GM23248 (cell line): ENCODE data around the gene AQR. TPM values are rescaled to one million over a fixed set of nuclear protein-coding genes. Genes with fewer than 3 reads are reported as not detected.
A peak's percentile ranks its signal among the peaks of the same experiment; 100 is the strongest.

ENCODE experiments used
- DNase-seq: peaks from one replicate; pipeline ENCODE4 v3.0.0-alpha.2; 2015
- H2AFZ ChIP-seq: fragments of 200-600 bp; sonication (generic); 2 replicates; pipeline ENCODE4 v1.6.1; 2016; ENCODE audit warnings: antibody characterized with exemption
- H3F3A ChIP-seq: fragments of 200-600 bp; sonication (generic); 2 replicates; pipeline ENCODE4 v1.6.1; 2016; ENCODE audit warnings: mild to moderate bottlenecking, antibody characterized with exemption, mixed run types; ENCODE audit not compliant: insufficient read depth
- H3K27ac ChIP-seq: fragments of 200-600 bp; sonication (generic); 2 replicates; pipeline ENCODE4 v1.5.1; 2016; ENCODE audit warnings: mild to moderate bottlenecking
- H3K27me3 ChIP-seq: fragments of 200-600 bp; sonication (generic); replicated peaks from 2 replicates; pipeline ENCODE4 v1.6.1; 2016; ENCODE audit warnings: mild to moderate bottlenecking; ENCODE audit not compliant: insufficient read depth
- H3K36me3 ChIP-seq: fragments of 200-600 bp; sonication (generic); 2 replicates; pipeline ENCODE4 v1.6.1; 2016; ENCODE audit warnings: low read depth, mild to moderate bottlenecking
- H3K4me1 ChIP-seq: fragments of 200-600 bp; sonication (generic); 2 replicates; pipeline ENCODE4 v1.6.1; 2016; ENCODE audit warnings: mild to moderate bottlenecking; ENCODE audit not compliant: insufficient read depth
- H3K4me2 ChIP-seq: fragments of 200-600 bp; sonication (generic); one replicate; pipeline ENCODE4 v1.6.1; 2016; ENCODE audit warnings: mild to moderate bottlenecking; ENCODE audit not compliant: unreplicated experiment
- H3K4me3 ChIP-seq: fragments of 200-600 bp; sonication (generic); 2 replicates; pipeline ENCODE4 v1.5.1; 2016; ENCODE audit warnings: mild to moderate bottlenecking
- H3K79me2 ChIP-seq: fragments of 200-600 bp; sonication (generic); 2 replicates; pipeline ENCODE4 v1.6.1; 2016; ENCODE audit warnings: mild to moderate bottlenecking; ENCODE audit not compliant: insufficient read depth
- H3K9ac ChIP-seq: fragments of 200-600 bp; sonication (generic); 2 replicates; pipeline ENCODE4 v1.6.1; 2016; ENCODE audit warnings: mild to moderate bottlenecking
- H3K9me2 ChIP-seq: fragments of 200-600 bp; sonication (generic); 2 replicates; pipeline ENCODE4 v1.6.1; 2016; ENCODE audit warnings: mixed run types, mild to moderate bottlenecking, moderate library complexity; ENCODE audit not compliant: insufficient read depth
- H3K9me3 ChIP-seq: fragments of 200-600 bp; sonication (generic); one replicate; pipeline ENCODE4 v1.6.1; 2017; ENCODE audit warnings: low read depth
- H4K20me1 ChIP-seq: fragments of 200-600 bp; sonication (generic); 2 replicates; pipeline ENCODE4 v1.6.0; 2016; ENCODE audit not compliant: insufficient read depth
- EZH2 ChIP-seq: fragments of 200-600 bp; sonication (generic); IDR thresholded peaks from 2 replicates; pipeline ENCODE4 v1.6.1; 2018; ENCODE audit warnings: antibody characterized with exemption, mild to moderate bottlenecking; ENCODE audit not compliant: insufficient read depth, poor library complexity, severe bottlenecking
- EZH2phosphoT487 ChIP-seq: fragments of 200-600 bp; sonication (generic); IDR thresholded peaks from 2 replicates; pipeline ENCODE4 v1.6.1; 2018; ENCODE audit warnings: antibody characterized with exemption, moderate library complexity, mild to moderate bottlenecking, low read depth; ENCODE audit not compliant: insufficient read depth
- whole genome bisulfite sequencing, 2 experiments: methylation state at CpG; one replicate each; pipeline ENCODE4 v1.1.6; 2015 to 2017; ENCODE audit warnings: low lambda C conversion rate in 2 of 2, low coverage in 1 of 2; ENCODE audit errors: missing lambda C conversion rate in 2 of 2; 5-methylcytosine and 5-hydroxymethylcytosine counted together
- in situ Hi-C: fragments of 300-500 bp; cut with MboI; formaldehyde crosslinking; loops from 2 replicates; pipeline ENCODE4 v1.15.0; 2020
- polyA plus RNA-seq: library from polyadenylated mRNA; unstranded; fragments of >200 nt; fragmentation: Nextera tagmentation; extraction: Ambion mirVana; gene quantifications from 2 replicates; pipeline ENCODE4 v1.2.1, GENCODE V29; 2016
- total RNA-seq: library from RNA; depleted of rRNA; stranded (reverse); fragments of >200 nt; shearing (Covaris generic); gene quantifications from 2 replicates; pipeline ENCODE4 v1.2.3, GENCODE V29; 2014

AQR gene
- total and polyA plus RNA-seq, 2 experiments from 2014 or later = 14.3 to 18.2 TPM

- Histone ChIP-seq H3K4me1 (peaks cover 20% of the 10 kb centered on the region), H3K4me2 (peak overlapping the region; percentile 96), H4K20me1 (no peaks in the 10 kb centered on the region), H3K9me2 (no peaks in the 10 kb centered on the region), H3K4me3 (peak overlapping the region; percentile 98), H3K79me2 (peaks cover 62% of the 10 kb centered on the region), H3F3A (no peaks in the 10 kb centered on the region; the same call in 1 of the 2 replicates), H3K27me3 (no peaks in the 10 kb centered on the region), H2AFZ (peak overlapping the region; percentile 100), H3K9me3 (no peaks in the 10 kb centered on the region), H3K9ac (peak overlapping the region; percentile 98), H3K27ac (peak overlapping the region; percentile 96), H3K36me3 (peaks cover 20% of the 10 kb centered on the region; the same call in 1 of the 2 replicates)
- 19 to 20% methylated on average over 9 of the region's 9 CpGs for WGBS, 2 experiments
- TF ChIP-seq EZH2 (no peak), EZH2phosphoT487 (no peak)
- in situ Hi-C loops = no loop called here
- peak; percentile 39 for DNase-seq
These were observed 17.4 kb upstream of the AQR start for GRCh38 chr15:34986771-34987480.

- H3K4me1 ChIP-seq = peaks cover 20% of the 10 kb centered on the region
- WGBS, 2 experiments = 100% methylated on average over 1 of the region's 1 CpG
- peaks cover 67% of the 10 kb centered on the region for H3K79me2 ChIP-seq
- H3K4me3 ChIP-seq = peak overlapping the region; percentile 98
- no peaks in the 10 kb centered on the region for H3K9me2 ChIP-seq
- no peaks in the 10 kb centered on the region for H3K27me3 ChIP-seq
- no peak for DNase-seq
- H3F3A ChIP-seq = no peaks in the 10 kb centered on the region; the same call in 1 of the 2 replicates
- H3K9ac ChIP-seq = peak overlapping the region; percentile 98
- no peak overlapping the region for H2AFZ ChIP-seq
- H4K20me1 ChIP-seq = no peaks in the 10 kb centered on the region
- no peak overlapping the region for H3K27ac ChIP-seq
- peaks cover 20% of the 10 kb centered on the region; the same call in 1 of the 2 replicates for H3K36me3 ChIP-seq
- in situ Hi-C loops = no loop called here
- TF ChIP-seq EZH2phosphoT487 (no peak), EZH2 (no peak)
- peak overlapping the region; percentile 96 for H3K4me2 ChIP-seq
- H3K9me3 ChIP-seq = no peaks in the 10 kb centered on the region
These were observed 16.8 kb upstream of the AQR start for GRCh38 chr15:34986326-34986725.

- no peak for TF ChIP-seq EZH2
- no peak for TF ChIP-seq EZH2phosphoT487
- no peak overlapping the region for H2AFZ ChIP-seq
- H3K4me1 ChIP-seq = peaks cover 20% of the 10 kb centered on the region
- no peaks in the 10 kb centered on the region for H3K27me3 ChIP-seq
- no peaks in the 10 kb centered on the region for H4K20me1 ChIP-seq
- no peaks in the 10 kb centered on the region for H3K9me2 ChIP-seq
- in situ Hi-C loops = no loop called here
- H3K9me3 ChIP-seq = no peaks in the 10 kb centered on the region
- H3K79me2 ChIP-seq = peaks cover 76% of the 10 kb centered on the region
- no peaks in the 10 kb centered on the region; the same call in 1 of the 2 replicates for H3F3A ChIP-seq
- peak; percentile 47 for DNase-seq
- peak overlapping the region; percentile 34 for H3K4me3 ChIP-seq
- H3K27ac ChIP-seq = peak overlapping the region; percentile 15
- no peak overlapping the region; the same call in 1 of the 2 replicates for H3K9ac ChIP-seq
- 68 to 73% methylated on average over 9 of the region's 9 CpGs for WGBS, 2 experiments
- H3K36me3 ChIP-seq = peaks cover 20% of the 10 kb centered on the region; the same call in 1 of the 2 replicates
- H3K4me2 ChIP-seq = peak overlapping the region; percentile 96
These were observed 15.5 kb upstream of the AQR start for GRCh38 chr15:34984889-34985630.

GRCh38 chr15:34976743-34977142, 7.2 kb upstream of the AQR start:
- Histone ChIP-seq H3K79me2 (peaks cover 21% of the 10 kb centered on the region), H3K27me3 (no peaks in the 10 kb centered on the region), H3K9me2 (no peaks in the 10 kb centered on the region), H3K9me3 (no peaks in the 10 kb centered on the region), H2AFZ (no peak overlapping the region), H3K4me1 (no peaks in the 10 kb centered on the region), H3K9ac (no peak overlapping the region), H3K36me3 (0 out of 2 replicates have a peak, but pooled peaks cover 4% of the 10 kb centered on the region), H3F3A (0 out of 2 replicates have a peak, but pooled peaks cover 14% of the 10 kb centered on the region), H3K27ac (no peak overlapping the region), H3K4me2 (no peak overlapping the region), H4K20me1 (no peaks in the 10 kb centered on the region), H3K4me3 (no peak overlapping the region)
- 68 to 81% methylated on average over 2 of the region's 2 CpGs for WGBS, 2 experiments
- in situ Hi-C loops = no loop called here
- no peak for DNase-seq
- no peak for TF ChIP-seq EZH2
- TF ChIP-seq EZH2phosphoT487 = no peak
